K562 (cell line): Measurements from ENCODE around the gene POLR3C. TPM values are rescaled to one million over a fixed set of nuclear protein-coding genes. Genes with fewer than 3 reads are reported as not detected.

Experiments
- ATAC-seq: fragments of 200-7000 bp; cut with Tn5 transposase; 3 replicates; pipeline ENCODE4 v1.9.1; 2020; ENCODE audit warnings: moderate library complexity
- BruUV-seq: library from RNA; stranded (reverse); fragments of 400-500 nt; replicated peaks from 2 replicates; lab custom pipeline; 2021; lab: Mats Ljungman, UMichigan
- CTCF ChIA-PET: fragments of 300-600 bp; formaldehyde crosslinking; extraction: SDS; loops from one replicate; lab custom pipeline; 2021; ENCODE audit warnings: low intra/inter-chr PET ratio; lab: Yijun Ruan, JAX
- POLR2A ChIA-PET: fragments of 300-600, 350-650 bp; sonication (Branson Sonifier 250); formaldehyde crosslinking; extraction: SDS; loops from one replicate; lab custom pipeline; 2021; ENCODE audit warnings: antibody characterized with exemption, inconsistent platforms; lab: Yijun Ruan, JAX
- DNase-seq, 4 experiments: peaks; one replicate each; pipeline versions ENCODE4 v3.0.0 to v3.0.0-alpha.2; 2011 to 2018; ENCODE audit warnings: low spot score in 3 of 4, mixed read lengths in 3 of 4; ENCODE audit errors: extremely low read depth in 1 of 4
- FAIRE-seq: peaks from 2 replicates; lab custom pipeline; 2011; peaks lifted over from hg19 to GRCh38; lab: Jason Lieb, UNC
- H2AFZ ChIP-seq: 2 replicates; pipeline ENCODE4 v1.6.0; 2011; ENCODE audit warnings: low read depth, low read length, control low read depth, inconsistent platforms
- H3K27ac ChIP-seq: fragments of 200-600 bp; 3 replicates; pipeline ENCODE4 v1.8.0; 2011; ENCODE audit warnings: low read depth, mild to moderate bottlenecking, control low read depth, inconsistent platforms, low read length, moderate library complexity, mixed read lengths; ENCODE audit errors: extremely low read depth
- H3K27me3 ChIP-seq, 2 experiments: fragments of 300-600 bp in 1 of 2; 2 replicates in 1 of 2; 3 replicates in 1 of 2; pipeline versions ENCODE4 v1.6.0 to v1.8.0; 2011; ENCODE audit warnings: inconsistent platforms in 2 of 2, low read length in 2 of 2, mild to moderate bottlenecking in 1 of 2, mixed read lengths in 1 of 2, moderate library complexity in 1 of 2; ENCODE audit not compliant: control insufficient read depth in 2 of 2, insufficient read depth in 2 of 2
- H3K36me3 ChIP-seq: fragments of 300-600 bp; 3 replicates; pipeline ENCODE4 v1.8.0; 2011; ENCODE audit warnings: mild to moderate bottlenecking, low read length, inconsistent platforms; ENCODE audit not compliant: control insufficient read depth, insufficient read depth
- H3K4me1 ChIP-seq, 2 experiments: fragments of 200-600 bp in 1 of 2; replicated peaks in 1 of 2; 2 replicates in 1 of 2; 3 replicates in 1 of 2; pipeline versions ENCODE4 v1.5.1 to v1.8.0; 2011; ENCODE audit warnings: inconsistent platforms in 2 of 2, low read length in 2 of 2, mild to moderate bottlenecking in 1 of 2, mixed read lengths in 1 of 2, moderate library complexity in 1 of 2; ENCODE audit not compliant: control insufficient read depth in 2 of 2, insufficient read depth in 2 of 2
- H3K4me2 ChIP-seq: 2 replicates; pipeline ENCODE4 v1.6.1; 2011; ENCODE audit warnings: low read length, control low read depth, inconsistent platforms, mixed read lengths; ENCODE audit not compliant: insufficient read depth
- H3K4me3 ChIP-seq: fragments of 200-600 bp; sonication (generic), shearing (Covaris generic); 2 replicates; pipeline ENCODE4 v1.5.1; 2016; ENCODE audit warnings: control low read depth, inconsistent platforms
- H3K79me2 ChIP-seq: fragments of 200-600 bp; 3 replicates; pipeline ENCODE4 v1.8.0; 2011; ENCODE audit warnings: low read length, inconsistent platforms; ENCODE audit not compliant: control insufficient read depth, insufficient read depth
- H3K9ac ChIP-seq, 2 experiments: 2 replicates each; pipeline versions ENCODE4 v1.6.0 to v1.6.1; 2011; ENCODE audit warnings: low read depth in 2 of 2, low read length in 2 of 2, control low read depth in 1 of 2, inconsistent platforms in 1 of 2, mild to moderate bottlenecking in 1 of 2, mixed read lengths in 1 of 2; ENCODE audit not compliant: insufficient read depth in 1 of 2
- H3K9me1 ChIP-seq: one replicate; pipeline ENCODE4 v1.6.0; 2011; ENCODE audit warnings: inconsistent platforms, mild to moderate bottlenecking, low read length, moderate library complexity; ENCODE audit not compliant: control insufficient read depth, insufficient read depth
- H3K9me3 ChIP-seq: replicated peaks from 2 replicates; pipeline ENCODE4 v1.5.1; 2011; ENCODE audit warnings: low read depth, low read length, inconsistent platforms; ENCODE audit not compliant: control insufficient read depth, insufficient read depth
- H4K20me1 ChIP-seq: replicated peaks from 2 replicates; pipeline ENCODE4 v1.6.1; 2011; ENCODE audit warnings: low read length, inconsistent platforms, mixed read lengths; ENCODE audit not compliant: control insufficient read depth, insufficient read depth
- CBFB ChIP-seq: sonication (generic); formaldehyde crosslinking; IDR thresholded peaks from 2 replicates; pipeline ENCODE4 v1.4.0; 2020; ENCODE audit warnings: mild to moderate bottlenecking, missing genetic modification reagents
- CBX8 ChIP-seq: fragments of 200-600 bp; sonication (generic); IDR thresholded peaks from 2 replicates; pipeline ENCODE4 v1.6.1; 2012; ENCODE audit warnings: borderline replicate concordance, mixed run types, low read depth, mild to moderate bottlenecking, moderate library complexity, mixed read lengths, low read length, control low read depth, inconsistent platforms; ENCODE audit not compliant: poor library complexity, severe bottlenecking; ENCODE audit errors: extremely low read depth
- E2F3 ChIP-seq: fragments of 250-450 bp; sonication (Bioruptor Pico); IDR thresholded peaks from 2 replicates; pipeline ENCODE4 v1.4.0; 2020; ENCODE audit warnings: mild to moderate bottlenecking
- PYGO2 ChIP-seq: fragments of 450-650 bp; IDR thresholded peaks from 2 replicates; pipeline ENCODE4 v1.6.1; 2016; ENCODE audit warnings: mild to moderate bottlenecking, missing genetic modification characterization, moderate library complexity, missing compliant biosample characterization
- SETDB1 ChIP-seq: IDR thresholded peaks from one replicate; pipeline ENCODE4 v1.6.1; 2012; ENCODE audit warnings: low read length, control low read depth, inconsistent platforms
- SMAD3 ChIP-seq: fragments of 450-650 bp; formaldehyde crosslinking; conservative IDR thresholded peaks from 2 replicates; pipeline ENCODE4 v1.4.0; 2020; ENCODE audit warnings: mild to moderate bottlenecking
- ZNF507 ChIP-seq: conservative IDR thresholded peaks from 2 replicates; pipeline ENCODE4 v1.6.1; 2017; ENCODE audit warnings: missing genetic modification characterization, missing compliant biosample characterization
- ZNF589 ChIP-seq: fragments of 200-800 bp; sonication (Bioruptor generic); IDR thresholded peaks from 2 replicates; pipeline ENCODE4 v1.6.1; 2016; ENCODE audit warnings: low read depth, missing genetic modification characterization, missing compliant biosample characterization
- WGBS: fragments of 100-300 bp; shearing (Covaris generic); methylation state at CpG from one replicate; pipeline ENCODE4 v1.1.6; 2016; ENCODE audit warnings: low coverage, mixed read lengths; ENCODE audit not compliant: insufficient coverage; ENCODE audit errors: missing lambda C conversion rate; 5-methylcytosine and 5-hydroxymethylcytosine counted together
- in situ Hi-C: fragments of 300-500 bp; cut with MboI; formaldehyde crosslinking; loops from 4 replicates; pipeline ENCODE4 v1.15.0; 2018; ENCODE audit warnings: inconsistent platforms, mixed read lengths
- intact Hi-C: fragments of 100-400 bp; cut with micrococcal nuclease; formaldehyde crosslinking; loops from 2 replicates; pipeline ENCODE4 v1.14.2; 2022
- polyA plus RNA-seq, 8 experiments: library from polyadenylated mRNA; depleted of rRNA in 4 of 8; stranded (reverse) in 5 of 8; unstranded in 3 of 8; fragments of >200 nt; fragmentation: Nextera tagmentation in 2 of 8; fragmentation: Illumina TruSeq in 1 of 8; extraction: Ambion mirVana in 2 of 8; extraction: Trizol in 1 of 8; gene quantifications; 2 replicates each; pipeline versions ENCODE4 v1.2.1 to v1.2.3, GENCODE V29; 2011 to 2014; ENCODE audit warnings: inconsistent platforms in 1 of 8, missing spikeins in 1 of 8
- total RNA-seq, 7 experiments: library from RNA; depleted of rRNA in 6 of 7; stranded (reverse); fragments of >200 nt in 6 of 7; fragmentation: Illumina TruSeq in 2 of 7; extraction: Trizol in 2 of 7; gene quantifications; 2 replicates each; pipeline versions ENCODE4 v1.2.1 to v1.2.3, GENCODE V29; 2011 to 2021; ENCODE audit warnings: low replicate concordance in 1 of 7
- TF ChIP-seq, protein P1 (sequence below): sonication (generic); formaldehyde crosslinking; IDR thresholded peaks from 2 replicates; pipeline ENCODE4 v1.8.0; 2022; ENCODE audit warnings: mild to moderate bottlenecking, missing genetic modification reagents
- TF ChIP-seq, protein P2 (sequence below): fragments of 250-450 bp; sonication (Bioruptor Pico); IDR thresholded peaks from 2 replicates; pipeline ENCODE4 v1.4.0; 2020; ENCODE audit warnings: mild to moderate bottlenecking, moderate library complexity
- TF ChIP-seq, protein P3 (sequence below): fragments of 200-800 bp; sonication (Bioruptor generic); IDR thresholded peaks from 2 replicates; pipeline ENCODE4 v1.6.1; 2016; ENCODE audit warnings: missing genetic modification characterization, missing compliant biosample characterization
- TF ChIP-seq, protein P4 (sequence below): fragments of 200-800 bp; sonication (Bioruptor generic); IDR thresholded peaks from 2 replicates; pipeline ENCODE4 v1.6.1; 2017; ENCODE audit warnings: missing genetic modification characterization, missing compliant biosample characterization

The POLR3C gene
- total and polyA plus RNA-seq, 9 of the 15 experiments (the other 6 are each of a cell fraction or from before 2014, with no cell fraction given): 19.7 to 64.1 (median 45.2) TPM

DNA sequence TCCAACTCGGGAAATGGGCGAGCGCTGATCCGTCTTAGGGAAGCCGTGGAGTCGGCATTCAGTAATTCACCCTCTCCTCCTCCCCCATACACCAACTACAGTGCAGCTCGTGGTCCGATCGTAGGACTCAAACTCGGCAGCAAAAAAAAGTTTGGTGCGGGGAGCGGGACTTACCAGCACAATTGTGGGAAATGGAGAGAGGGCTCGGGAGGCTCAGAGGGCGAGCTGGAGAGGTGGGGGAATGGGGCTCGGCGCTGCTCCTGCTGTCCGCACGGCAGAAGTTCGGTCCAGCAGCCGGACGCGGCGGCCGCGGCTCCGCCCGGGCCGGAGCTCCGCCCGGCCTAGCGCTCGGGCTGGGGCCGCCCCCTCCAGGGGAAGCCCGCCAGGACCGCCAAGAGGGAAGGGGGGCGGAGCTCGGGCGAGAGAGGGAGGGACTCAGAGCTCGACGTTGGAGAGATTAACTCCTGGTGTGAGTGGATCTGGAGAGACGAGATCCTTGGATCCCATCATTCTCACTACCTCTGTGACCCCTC, 35.6 kb downstream of the POLR3C start:
- ChIA-PET POLR2A (interaction anchor here (0.5 to 3.4 kb wide), 26 partner anchors 9 to 192 kb away, joined by 3 to 35 read pairs (median 5); partner anchors contain the start of genes NUDT17, PEX11B, POLR3C and RBM8A), CTCF (no interaction called here)
- no peaks in the 10 kb centered on the region for H3K9me1 ChIP-seq
- ATAC-seq (peak; percentile 94), FAIRE-seq (peak; percentile 94), DNase-seq (peak; percentile 92 to 94 (median 94))
- in situ Hi-C loops: no loop called here
- peak overlapping the region; percentile 73 to 90 for H3K9ac ChIP-seq
- peaks cover 13% of the 10 kb centered on the region for H3K79me2 ChIP-seq
- intact Hi-C loops: loop anchor here (2.0 kb wide), 1 partner anchor 15 kb away; the partner anchor contains the start of gene NUDT17
- H3K27ac ChIP-seq: peak overlapping the region; percentile 73
- H3K4me2 ChIP-seq: peak overlapping the region; percentile 95
- peaks cover 22% of the 10 kb centered on the region; the same call in 2 of the 3 replicates for H3K36me3 ChIP-seq
- H2AFZ ChIP-seq: peak overlapping the region; percentile 100
- BruUV-seq: no TSS peak
- WGBS: 0% methylated on average over 23 of the region's 41 CpGs
- no peaks in the 10 kb centered on the region for H4K20me1 ChIP-seq
- peaks cover 6% of the 10 kb centered on the region; the same call in 1 of the 2 replicates for H3K9me3 ChIP-seq
- peaks cover 10 to 18% of the 10 kb centered on the region in 2 experiments; a peak in 4 of 5 replicates for H3K4me1 ChIP-seq
- H3K4me3 ChIP-seq: peak overlapping the region; percentile 82
- H3K27me3 ChIP-seq: no peaks in the 10 kb centered on the region
- TF ChIP-seq E2F3 (CRISPR knock-in tag) (0 out of 2 replicates have a peak, but pooled peaks have one; percentile 7), SMAD3 (CRISPR knock-in tag) (no peak), ZNF589 (CRISPR knock-in tag) (0 out of 2 replicates have a peak, but pooled peaks have one; percentile 10), SETDB1 (no peak), PYGO2 (tag) (no peak), CBFB (CRISPR knock-in tag) (no peak), CBX8 (no peak), ZNF507 (tag) (no peak)
- TF ChIP-seq, protein P1, sequence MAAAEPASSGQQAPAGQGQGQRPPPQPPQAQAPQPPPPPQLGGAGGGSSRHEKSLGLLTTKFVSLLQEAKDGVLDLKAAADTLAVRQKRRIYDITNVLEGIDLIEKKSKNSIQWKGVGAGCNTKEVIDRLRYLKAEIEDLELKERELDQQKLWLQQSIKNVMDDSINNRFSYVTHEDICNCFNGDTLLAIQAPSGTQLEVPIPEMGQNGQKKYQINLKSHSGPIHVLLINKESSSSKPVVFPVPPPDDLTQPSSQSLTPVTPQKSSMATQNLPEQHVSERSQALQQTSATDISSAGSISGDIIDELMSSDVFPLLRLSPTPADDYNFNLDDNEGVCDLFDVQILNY (CRISPR knock-in tag): no peak
- TF ChIP-seq, protein P2, sequence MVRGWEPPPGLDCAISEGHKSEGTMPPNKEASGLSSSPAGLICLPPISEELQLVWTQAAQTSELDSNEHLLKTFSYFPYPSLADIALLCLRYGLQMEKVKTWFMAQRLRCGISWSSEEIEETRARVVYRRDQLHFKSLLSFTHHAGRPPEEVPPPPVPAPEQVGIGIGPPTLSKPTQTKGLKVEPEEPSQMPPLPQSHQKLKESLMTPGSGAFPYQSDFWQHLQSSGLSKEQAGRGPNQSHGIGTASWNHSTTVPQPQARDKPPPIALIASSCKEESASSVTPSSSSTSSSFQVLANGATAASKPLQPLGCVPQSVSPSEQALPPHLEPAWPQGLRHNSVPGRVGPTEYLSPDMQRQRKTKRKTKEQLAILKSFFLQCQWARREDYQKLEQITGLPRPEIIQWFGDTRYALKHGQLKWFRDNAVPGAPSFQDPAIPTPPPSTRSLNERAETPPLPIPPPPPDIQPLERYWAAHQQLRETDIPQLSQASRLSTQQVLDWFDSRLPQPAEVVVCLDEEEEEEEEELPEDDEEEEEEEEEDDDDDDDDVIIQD (CRISPR knock-in tag): no peak
- TF ChIP-seq, protein P3, sequence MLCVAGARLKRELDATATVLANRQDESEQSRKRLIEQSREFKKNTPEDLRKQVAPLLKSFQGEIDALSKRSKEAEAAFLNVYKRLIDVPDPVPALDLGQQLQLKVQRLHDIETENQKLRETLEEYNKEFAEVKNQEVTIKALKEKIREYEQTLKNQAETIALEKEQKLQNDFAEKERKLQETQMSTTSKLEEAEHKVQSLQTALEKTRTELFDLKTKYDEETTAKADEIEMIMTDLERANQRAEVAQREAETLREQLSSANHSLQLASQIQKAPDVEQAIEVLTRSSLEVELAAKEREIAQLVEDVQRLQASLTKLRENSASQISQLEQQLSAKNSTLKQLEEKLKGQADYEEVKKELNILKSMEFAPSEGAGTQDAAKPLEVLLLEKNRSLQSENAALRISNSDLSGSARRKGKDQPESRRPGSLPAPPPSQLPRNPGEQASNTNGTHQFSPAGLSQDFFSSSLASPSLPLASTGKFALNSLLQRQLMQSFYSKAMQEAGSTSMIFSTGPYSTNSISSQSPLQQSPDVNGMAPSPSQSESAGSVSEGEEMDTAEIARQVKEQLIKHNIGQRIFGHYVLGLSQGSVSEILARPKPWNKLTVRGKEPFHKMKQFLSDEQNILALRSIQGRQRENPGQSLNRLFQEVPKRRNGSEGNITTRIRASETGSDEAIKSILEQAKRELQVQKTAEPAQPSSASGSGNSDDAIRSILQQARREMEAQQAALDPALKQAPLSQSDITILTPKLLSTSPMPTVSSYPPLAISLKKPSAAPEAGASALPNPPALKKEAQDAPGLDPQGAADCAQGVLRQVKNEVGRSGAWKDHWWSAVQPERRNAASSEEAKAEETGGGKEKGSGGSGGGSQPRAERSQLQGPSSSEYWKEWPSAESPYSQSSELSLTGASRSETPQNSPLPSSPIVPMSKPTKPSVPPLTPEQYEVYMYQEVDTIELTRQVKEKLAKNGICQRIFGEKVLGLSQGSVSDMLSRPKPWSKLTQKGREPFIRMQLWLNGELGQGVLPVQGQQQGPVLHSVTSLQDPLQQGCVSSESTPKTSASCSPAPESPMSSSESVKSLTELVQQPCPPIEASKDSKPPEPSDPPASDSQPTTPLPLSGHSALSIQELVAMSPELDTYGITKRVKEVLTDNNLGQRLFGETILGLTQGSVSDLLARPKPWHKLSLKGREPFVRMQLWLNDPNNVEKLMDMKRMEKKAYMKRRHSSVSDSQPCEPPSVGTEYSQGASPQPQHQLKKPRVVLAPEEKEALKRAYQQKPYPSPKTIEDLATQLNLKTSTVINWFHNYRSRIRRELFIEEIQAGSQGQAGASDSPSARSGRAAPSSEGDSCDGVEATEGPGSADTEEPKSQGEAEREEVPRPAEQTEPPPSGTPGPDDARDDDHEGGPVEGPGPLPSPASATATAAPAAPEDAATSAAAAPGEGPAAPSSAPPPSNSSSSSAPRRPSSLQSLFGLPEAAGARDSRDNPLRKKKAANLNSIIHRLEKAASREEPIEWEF: no peak
- TF ChIP-seq, protein P4, sequence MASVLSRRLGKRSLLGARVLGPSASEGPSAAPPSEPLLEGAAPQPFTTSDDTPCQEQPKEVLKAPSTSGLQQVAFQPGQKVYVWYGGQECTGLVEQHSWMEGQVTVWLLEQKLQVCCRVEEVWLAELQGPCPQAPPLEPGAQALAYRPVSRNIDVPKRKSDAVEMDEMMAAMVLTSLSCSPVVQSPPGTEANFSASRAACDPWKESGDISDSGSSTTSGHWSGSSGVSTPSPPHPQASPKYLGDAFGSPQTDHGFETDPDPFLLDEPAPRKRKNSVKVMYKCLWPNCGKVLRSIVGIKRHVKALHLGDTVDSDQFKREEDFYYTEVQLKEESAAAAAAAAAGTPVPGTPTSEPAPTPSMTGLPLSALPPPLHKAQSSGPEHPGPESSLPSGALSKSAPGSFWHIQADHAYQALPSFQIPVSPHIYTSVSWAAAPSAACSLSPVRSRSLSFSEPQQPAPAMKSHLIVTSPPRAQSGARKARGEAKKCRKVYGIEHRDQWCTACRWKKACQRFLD (CRISPR knock-in tag): no peak
